SH-SY5Y (cell line): ENCODE measurements around the gene PCNT.

Source experiments
- GATA2 ChIP-seq: IDR thresholded peaks from 2 replicates; pipeline ENCODE4 v1.6.1; 2011; ENCODE audit warnings: mild to moderate bottlenecking, low read depth, low read length
- GATA3 ChIP-seq: IDR thresholded peaks from 2 replicates; pipeline ENCODE4 v1.6.1; 2011; ENCODE audit warnings: low read depth, mild to moderate bottlenecking, low read length, moderate library complexity

Gene PCNT

GRCh38 chr21:46388896-46389295, 64.9 kb downstream of the PCNT start:
- no peak for TF ChIP-seq GATA3

- TF ChIP-seq GATA2 (no peak), GATA3 (no peak)
Observed at GRCh38 chr21:46390603-46391545, 66.9 kb downstream of the PCNT start.

GRCh38 chr21:46391773-46392172, 67.8 kb downstream of the PCNT start:
- no peak for TF ChIP-seq GATA3
- TF ChIP-seq GATA2, result no peak

GRCh38 chr21:46392921-46393320, 69.0 kb downstream of the PCNT start:
- no peak for TF ChIP-seq GATA2
- no peak for TF ChIP-seq GATA3

DNA sequence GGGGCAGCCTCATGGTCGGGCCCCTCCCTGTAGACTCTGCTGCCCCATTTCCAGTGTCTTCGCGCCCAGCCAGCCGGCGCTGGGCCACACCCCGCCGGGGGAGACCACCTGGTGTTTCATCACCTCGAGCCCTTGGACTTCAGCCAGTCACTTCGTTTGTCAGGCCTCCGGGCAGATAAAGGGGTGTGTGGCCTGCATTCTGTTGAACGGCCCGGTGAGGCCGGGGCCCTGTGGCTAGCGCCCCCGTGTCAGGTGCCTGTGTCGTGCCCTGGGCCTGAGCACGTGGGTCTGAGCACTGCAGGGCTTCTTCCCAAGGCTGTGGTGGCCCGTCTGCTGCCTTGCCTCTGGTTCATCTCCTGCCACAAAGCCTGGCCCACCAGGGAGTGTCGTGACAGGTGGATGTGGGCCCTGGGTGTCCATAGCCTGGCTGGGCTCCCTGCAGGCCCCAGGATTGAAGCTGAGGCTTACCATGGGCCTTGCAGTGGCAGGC, 69.5 kb downstream of the PCNT start:
- TF ChIP-seq GATA3, result no peak
- no peak for TF ChIP-seq GATA2

DNA sequence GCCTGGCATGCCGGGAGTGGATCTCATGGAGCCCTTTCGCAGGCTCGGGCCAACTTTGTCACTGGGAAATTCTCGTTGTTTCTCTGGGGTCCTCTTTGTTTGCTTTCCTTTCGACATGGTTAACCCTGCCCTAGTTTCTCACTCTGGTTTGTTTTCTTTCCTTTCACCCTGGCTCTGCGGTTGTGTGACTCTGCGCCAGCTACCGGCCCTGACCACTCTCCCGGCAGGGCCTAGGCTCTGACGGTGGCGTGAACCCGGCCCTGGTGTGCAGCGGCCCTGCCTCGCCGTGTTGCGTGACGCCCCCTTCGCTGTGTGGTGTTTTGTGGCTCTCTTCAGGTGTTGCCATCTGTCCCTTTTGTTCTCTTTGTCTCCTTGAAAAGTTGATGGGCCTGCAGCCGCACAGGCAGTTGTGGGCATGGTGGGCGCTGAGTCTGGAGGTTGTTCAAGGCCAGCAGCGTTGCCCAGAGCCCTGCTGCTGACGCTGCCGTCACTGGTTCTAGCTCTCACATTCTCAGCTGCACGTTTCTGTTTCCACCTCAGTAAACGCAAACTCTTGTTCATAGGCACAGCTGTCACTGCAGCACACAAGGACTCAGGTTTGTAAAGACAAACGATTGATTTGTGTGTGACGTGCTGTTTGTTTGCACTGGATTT, 70.1 kb downstream of the PCNT start:
- TF ChIP-seq GATA3, result no peak
- no peak for TF ChIP-seq GATA2

DNA sequence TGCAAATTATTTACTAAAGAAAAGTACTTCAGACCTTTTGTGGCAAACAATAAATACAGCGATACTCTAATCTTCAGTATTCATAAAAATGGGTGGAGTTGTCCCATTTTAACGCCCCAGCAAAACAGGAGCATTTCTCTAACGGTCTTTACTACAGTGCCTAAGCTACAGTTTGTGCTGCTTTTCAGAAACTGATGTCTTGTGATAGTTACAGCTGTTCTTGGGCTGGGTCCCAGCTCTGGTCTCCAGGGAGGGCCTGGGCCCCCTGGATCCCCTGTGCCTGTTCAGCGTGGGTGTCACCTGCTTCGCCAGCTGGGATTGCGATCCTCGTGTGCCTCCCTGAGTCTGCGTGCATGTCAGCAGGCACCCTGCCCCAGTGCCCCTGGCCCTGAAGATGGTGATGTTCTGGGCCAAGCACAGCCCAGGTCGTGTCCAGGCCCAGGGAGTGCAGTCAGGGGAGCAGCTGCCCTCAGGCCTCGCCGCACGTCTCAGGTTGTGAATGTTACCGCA, 70.7 kb downstream of the PCNT start:
- no peak for TF ChIP-seq GATA2
- no peak for TF ChIP-seq GATA3

DNA sequence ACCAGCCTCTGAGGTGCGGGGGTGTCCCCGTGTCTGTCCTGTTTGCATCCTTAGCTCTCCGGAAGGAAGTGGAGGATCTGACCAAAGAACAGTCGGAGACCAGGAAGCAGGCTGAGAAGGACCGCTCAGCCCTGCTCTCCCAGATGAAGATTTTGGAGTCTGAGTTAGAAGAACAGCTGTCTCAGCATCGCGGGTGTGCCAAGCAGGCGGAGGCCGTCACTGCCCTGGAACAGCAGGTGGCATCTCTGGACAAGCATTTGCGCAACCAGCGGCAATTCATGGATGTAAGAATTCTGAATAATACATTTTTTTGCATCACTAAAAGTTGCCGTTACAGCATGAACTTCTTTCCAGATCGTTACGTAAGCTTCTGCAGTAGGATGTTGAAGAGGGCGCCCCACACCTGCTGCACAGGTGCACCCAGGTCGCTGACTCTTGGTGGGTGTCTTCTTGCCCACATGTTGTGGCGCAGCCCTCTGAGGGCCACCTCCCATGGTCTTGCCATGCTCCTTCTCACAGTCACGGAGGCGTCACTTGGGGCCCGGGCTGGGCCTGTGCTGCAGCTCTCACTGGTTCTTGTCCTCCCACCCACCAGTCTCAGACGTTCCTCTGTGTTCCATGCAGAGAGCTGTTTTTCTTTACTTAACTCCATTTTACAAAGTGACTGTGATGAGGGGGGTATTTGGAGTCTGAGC, 73.4 kb downstream of the PCNT start:
- no peak for TF ChIP-seq GATA3

DNA sequence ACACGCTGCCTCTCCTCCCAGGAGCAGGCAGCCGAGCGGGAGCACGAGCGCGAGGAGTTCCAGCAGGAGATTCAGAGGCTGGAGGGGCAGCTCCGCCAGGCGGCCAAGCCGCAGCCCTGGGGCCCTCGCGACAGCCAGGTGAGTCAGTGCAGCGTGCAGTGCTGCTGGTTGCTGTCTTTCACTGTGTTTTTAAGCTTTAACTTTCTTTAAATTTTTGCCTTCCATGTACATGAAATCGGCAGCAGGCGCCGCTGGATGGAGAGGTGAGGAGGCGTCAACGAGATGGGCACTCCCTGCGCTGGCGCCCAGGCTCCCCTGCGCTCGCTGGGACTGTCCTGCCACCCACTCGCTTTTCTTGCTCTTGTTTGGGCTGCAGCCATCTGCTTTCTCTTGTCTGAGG, 74.0 kb downstream of the PCNT start:
- TF ChIP-seq GATA2 (no peak), GATA3 (no peak)

- TF ChIP-seq GATA2, result no peak
- TF ChIP-seq GATA3, result no peak
Observed at GRCh38 chr21:46399129-46399528, 75.2 kb downstream of the PCNT start.

- TF ChIP-seq GATA3 (no peak), GATA2 (no peak)
Observed at GRCh38 chr21:46399686-46400085, 75.7 kb downstream of the PCNT start.

- TF ChIP-seq GATA2 (no peak), GATA3 (no peak)
Observed at GRCh38 chr21:46401186-46401910, 77.4 kb downstream of the PCNT start.

- TF ChIP-seq GATA2 (no peak), GATA3 (no peak)
Observed at GRCh38 chr21:46402421-46402820, 78.5 kb downstream of the PCNT start.

DNA sequence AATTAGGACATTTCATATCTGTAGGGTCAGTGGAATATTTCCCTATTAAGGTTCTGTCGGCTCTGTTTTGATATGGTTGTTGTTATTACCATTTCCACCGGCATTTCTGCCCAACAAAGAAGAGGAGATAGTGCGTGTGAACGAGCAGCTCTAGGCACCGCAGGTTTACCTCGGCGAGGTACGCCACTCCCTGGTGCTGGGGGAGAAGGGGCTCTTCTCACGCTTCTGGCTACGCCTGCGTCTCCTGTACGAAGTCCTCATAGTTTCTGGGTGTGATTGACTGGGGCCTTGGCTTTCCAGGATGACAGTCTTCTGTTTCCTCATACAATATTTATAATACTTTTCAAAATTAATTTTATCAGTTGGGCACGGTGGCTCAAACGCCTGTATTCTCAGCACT, 80.3 kb downstream of the PCNT start:
- no peak for TF ChIP-seq GATA2
- TF ChIP-seq GATA3, result no peak

DNA sequence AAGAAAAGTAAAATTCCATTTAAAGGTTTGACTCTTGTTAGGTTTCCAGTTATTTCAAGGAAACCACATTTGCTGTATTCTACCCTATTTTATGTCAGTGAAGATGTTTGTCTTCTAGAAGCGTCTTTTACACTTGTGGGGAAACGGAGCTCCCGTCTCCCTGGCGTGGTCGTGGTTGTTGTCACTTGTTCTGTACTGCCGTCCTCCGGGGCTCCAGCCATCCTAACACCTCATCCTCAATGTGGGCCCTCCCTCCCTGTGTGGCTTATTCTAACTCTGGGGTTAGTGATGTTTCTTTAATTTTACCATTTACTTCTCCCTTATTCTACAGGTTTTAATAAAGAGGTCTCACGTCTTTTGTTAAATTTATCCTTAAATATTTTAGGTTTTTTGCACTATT, 82.0 kb downstream of the PCNT start:
- TF ChIP-seq GATA2 (no peak), GATA3 (no peak)
